HG02852 (cell line): ENCODE data around the gene DNAH12.
"Not testable (repeated sequence)": the region's sequence is repeated elsewhere in the genome, so short reads cannot be mapped to it uniquely, and the experiment has no call there.

Experiments used
- ATAC-seq: cut with Tn5 transposase; IDR thresholded peaks from one replicate; pipeline ENCODE4 v1.9.1; 2021; ENCODE audit warnings: mild to moderate bottlenecking, moderate library complexity; ENCODE audit not compliant: unreplicated experiment

The DNAH12 gene

DNA sequence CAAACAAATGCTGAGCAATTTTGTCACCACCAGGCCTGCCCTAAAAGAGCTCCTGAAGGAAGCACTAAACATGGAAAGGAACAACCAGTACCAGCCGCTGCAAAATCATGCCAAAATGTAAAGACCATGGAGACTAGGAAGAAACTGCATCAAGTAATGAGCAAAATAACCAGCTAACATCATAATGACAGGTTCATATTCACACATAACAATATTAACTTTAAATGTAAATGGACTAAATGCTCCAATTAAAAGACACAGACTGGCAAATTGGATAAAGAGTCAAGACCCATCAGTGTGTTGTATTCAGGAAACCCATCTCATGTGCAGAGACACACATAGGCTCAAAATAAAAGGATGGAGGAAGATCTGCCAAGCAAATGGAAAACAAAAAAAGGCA is 217.6 kb downstream of the DNAH12 start:
- not testable (repeated sequence) for ATAC-seq

DNA sequence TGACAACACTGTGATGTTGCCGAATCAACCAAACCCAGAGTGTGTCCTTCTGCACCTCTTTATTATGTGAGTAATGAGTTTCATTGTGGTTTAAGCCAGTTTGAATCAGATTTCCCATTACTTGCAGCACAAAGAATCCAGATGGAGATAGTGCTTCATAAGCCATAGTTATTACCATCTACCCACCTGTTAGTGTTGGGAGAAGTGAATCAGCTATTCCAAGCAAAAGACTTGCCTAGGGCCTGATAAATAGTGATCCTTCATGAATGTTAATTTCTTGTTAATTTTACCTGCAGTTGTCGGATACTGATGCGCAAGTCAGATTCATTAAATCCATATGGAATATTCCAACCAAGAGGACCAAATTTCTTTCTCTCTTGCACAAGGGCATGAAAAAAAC is 229.9 kb downstream of the DNAH12 start:
- ATAC-seq: no peak

GRCh38 chr3:57309769-57310360 is 234.3 kb downstream of the DNAH12 start:
- no peak for ATAC-seq

DNA sequence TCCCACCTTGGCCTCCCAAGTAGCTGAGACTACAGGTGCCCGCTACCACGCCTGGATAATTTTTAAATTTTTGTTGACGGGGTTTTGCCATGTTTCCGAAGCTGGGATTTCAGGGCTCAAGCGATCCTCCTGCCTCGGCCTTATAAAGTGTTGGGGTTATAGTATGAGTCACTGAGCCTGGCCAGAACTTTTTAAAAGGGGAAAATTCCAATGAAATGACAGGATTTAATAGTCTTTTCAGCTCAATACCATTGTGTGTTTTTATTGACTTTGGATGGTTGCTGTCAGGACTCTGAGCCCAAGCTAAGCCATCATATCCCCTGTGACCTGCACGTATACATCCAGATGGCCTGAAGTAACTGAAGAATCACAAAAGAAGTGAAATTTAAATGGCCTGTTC is 240.6 kb downstream of the DNAH12 start:
- not testable (repeated sequence) for ATAC-seq

DNA sequence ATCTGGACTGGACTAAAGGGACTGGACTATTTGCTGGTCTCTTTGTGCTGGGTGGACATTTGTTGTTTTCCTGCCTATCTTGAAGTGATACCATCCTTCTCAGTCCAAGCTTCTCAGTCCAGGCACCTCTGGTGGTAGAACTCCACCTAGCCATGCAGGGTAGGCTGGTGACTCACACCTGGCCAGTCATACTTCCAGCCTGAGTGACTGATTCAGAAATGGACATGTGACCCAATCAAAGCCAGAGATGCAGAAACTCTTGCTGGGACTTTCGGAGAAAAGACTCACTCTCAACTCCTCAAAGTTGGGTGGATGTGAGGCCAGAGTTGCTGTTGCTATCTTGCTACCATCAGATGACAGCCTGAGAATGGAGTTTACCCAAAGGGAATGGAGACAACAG is 246.1 kb downstream of the DNAH12 start:
- ATAC-seq: no peak

GRCh38 chr3:57292897-57293526 is 251.1 kb downstream of the DNAH12 start:
- ATAC-seq: no peak

- no peak for ATAC-seq
Measured at GRCh38 chr3:57292159-57292896, 251.8 kb downstream of the DNAH12 start, which contains the start of gene ASB14. Gene ASB14 (minus strand): TSS chr3:57292685. CDS start chr3:57292033, 652 bp downstream.

GRCh38 chr3:57288403-57288802 is 255.7 kb downstream of the DNAH12 start:
- ATAC-seq: no peak

- ATAC-seq: no peak
Measured at GRCh38 chr3:57287205-57287604, 256.9 kb downstream of the DNAH12 start.

GRCh38 chr3:57283334-57283733 is 260.8 kb downstream of the DNAH12 start:
- no peak for ATAC-seq

- no peak for ATAC-seq
Measured at GRCh38 chr3:57281715-57282114, 262.4 kb downstream of the DNAH12 start.

DNA sequence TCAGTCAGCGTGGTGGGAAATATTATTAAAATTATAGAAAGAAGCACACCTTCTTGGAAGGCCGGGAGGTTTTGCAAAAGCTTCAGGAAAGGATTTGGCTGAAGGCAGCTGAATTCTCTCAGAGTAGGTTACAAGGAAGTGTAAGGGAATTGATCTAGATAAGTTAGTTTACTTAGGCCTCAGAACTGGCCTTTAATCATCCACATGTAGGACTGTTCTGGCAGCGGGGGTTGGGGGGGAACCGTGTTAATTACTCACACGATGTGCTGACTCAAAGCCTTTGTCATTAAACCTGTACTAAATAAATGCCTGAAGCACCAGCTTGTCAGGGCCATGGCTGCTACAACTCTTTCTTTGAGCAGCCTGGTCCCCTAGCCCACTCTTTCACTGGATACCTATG is 264.5 kb downstream of the DNAH12 start:
- ATAC-seq: no peak

DNA sequence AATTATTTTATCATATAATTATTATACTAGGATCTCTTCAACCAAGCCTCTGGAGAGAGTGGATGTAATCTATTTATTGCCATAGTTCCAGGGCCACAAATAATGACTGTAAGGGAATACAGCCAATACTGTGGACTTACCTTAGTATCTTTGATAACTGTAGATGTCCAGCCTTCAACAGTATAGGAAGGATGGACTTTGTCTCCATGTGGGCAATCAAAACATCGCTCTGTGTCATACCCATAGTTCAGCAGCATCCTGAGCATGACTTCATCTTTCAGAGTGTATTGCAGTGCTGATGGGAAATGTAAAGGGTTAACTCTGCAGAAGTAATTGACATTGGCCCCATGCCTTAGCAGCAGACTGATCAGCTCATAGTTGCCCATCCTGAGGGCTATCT is 265.9 kb downstream of the DNAH12 start:
- no peak for ATAC-seq

DNA sequence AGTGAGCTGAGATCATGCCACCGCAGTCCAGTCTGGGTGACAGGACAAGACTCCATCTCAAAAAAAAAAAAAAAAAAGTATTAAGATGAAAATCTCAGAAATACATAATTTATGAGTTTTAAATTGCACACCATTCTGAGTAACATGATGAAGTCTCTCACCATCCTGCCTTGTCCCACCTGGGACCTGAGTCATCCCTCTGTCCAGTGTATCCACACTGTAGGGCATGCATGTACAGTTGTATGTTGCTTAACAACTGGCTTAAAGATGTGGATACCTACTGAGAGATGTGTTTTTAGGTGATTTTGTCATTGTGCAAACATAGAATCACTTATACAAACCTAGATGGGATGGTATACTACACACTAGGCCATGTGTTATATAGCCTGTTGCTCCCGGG is 268.8 kb downstream of the DNAH12 start:
- ATAC-seq: no peak

- no peak for ATAC-seq
Measured at GRCh38 chr3:57274845-57275244, 269.3 kb downstream of the DNAH12 start.

GRCh38 chr3:57268416-57268815 is 275.7 kb downstream of the DNAH12 start:
- ATAC-seq: no peak

- ATAC-seq: no peak
Measured at GRCh38 chr3:57261929-57262328, 282.2 kb downstream of the DNAH12 start.

GRCh38 chr3:57261119-57261518 is 283.0 kb downstream of the DNAH12 start:
- ATAC-seq: no peak

GRCh38 chr3:57257678-57258077 is 286.5 kb downstream of the DNAH12 start:
- no peak for ATAC-seq

GRCh38 chr3:57256844-57257243 is 287.3 kb downstream of the DNAH12 start:
- ATAC-seq: no peak

DNA sequence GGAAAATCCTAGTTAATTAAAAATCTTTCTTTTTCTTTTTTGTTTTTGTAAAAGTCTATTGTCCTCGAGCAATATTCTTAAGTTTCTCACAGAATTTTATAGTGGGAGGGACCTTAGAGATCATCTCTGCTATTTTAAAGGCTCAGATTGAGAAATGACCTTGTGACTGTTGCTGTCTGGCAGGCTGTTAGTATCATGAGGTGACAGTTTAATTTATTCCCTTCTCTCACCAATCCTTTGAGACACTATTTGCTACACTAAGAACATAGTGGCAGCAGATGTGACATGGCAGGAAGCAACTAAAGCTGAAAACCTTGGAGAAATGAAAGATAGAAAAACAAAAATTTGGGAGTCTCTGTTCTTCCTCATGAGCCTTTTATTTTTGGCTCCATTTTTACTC is 291.7 kb downstream of the DNAH12 start:
- ATAC-seq: no peak

- no peak for ATAC-seq
Measured at GRCh38 chr3:57244946-57245345, 299.2 kb downstream of the DNAH12 start.
